Hypothalamus (tissue), 51 donors: ENCODE data around the gene CDK5RAP2.

Source experiments
- DNase-seq, 51 donors: peaks; one replicate each; lab custom pipeline; 2025; lab: John Stamatoyannopoulos, UW

CDK5RAP2 gene

DNA sequence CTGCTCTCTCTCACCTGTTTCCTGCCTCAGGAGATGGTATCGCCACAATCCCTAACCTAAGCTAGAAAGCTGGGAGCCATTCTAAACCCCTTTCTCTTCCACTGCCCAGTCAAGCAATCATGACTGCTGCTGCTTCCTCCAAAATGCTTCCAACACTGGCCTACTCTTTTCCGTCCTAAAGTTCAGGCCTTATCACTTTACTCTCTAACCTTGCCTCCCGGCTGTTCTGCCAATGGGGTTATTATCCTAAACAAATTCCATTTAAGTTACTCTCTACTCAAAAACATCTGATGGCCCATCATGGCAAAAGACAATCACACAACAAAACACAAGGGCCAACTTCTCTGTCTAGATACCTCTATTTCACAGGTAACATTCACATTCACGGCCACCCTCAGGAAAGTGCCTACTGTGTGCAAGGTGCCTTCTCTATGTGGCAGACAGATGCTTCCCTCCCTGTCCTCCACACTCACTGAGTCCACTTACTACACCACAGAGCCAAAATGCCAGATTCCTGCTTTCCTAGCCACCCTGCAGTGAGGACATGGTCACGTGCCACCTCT, 168.0 kb downstream of the CDK5RAP2 start:
- no peak for DNase-seq

- no peak for DNase-seq
These were observed 169.0 kb downstream of the CDK5RAP2 start for GRCh38 chr9:120410925-120411501.

- no peak for DNase-seq
These were observed 171.2 kb downstream of the CDK5RAP2 start for GRCh38 chr9:120408680-120409258.

GRCh38 chr9:120405860-120406259, 174.1 kb downstream of the CDK5RAP2 start:
- DNase-seq, result no peak

GRCh38 chr9:120405134-120405533, 174.8 kb downstream of the CDK5RAP2 start:
- DNase-seq, result no peak

DNA sequence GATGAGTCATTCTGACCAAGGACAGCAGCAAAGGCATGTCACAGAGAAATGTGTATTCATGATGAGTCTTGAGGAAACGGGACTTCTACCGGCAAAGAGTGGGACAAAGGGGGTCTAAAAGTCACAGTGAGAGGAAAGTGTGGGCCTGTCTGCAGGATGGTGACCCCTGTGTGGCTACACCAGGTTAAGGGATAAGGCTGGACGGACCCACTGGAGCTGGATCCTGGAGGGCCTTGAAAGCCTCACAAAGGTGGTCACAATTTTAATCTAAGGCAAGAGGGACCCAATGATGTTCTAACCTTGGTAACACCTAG, 176.5 kb downstream of the CDK5RAP2 start:
- no peak for DNase-seq

DNA sequence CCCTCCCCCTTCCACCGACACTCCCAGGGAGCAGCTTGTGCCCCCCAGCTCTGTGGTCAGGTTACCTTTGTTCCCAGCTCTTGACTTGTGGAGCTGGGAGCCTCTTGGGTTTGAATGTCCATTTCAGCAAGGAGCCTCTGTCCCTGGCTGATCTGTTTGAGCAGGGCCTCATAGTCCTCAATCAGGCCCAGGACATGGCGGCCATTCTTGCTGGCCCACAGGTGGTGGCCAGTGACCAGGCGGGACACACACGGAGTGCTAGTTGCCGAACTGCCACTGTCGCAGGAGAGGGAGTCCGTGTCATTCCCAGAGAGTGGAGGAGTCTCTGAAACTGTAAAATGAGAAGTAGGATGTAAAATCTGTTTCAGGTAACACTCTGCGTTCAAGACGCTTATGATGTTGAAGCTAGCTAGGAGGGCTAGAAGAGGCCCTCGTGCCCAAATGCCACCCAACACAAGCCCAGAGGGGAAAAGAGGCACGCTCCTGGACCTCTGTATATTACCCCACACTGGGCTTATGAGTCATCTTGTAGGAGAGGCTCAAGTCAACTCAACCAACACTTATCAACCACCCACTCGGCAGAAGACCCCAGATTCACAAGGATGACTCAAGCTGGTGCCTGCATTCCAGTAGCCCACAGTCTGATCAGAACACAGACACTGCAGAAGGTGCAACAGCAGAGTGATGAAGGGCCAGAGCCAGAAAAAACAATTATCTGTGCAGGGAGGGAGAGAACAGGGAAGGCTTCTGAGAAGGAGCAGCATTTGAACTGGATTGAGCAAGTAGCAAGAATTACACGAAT, 177.0 kb downstream of the CDK5RAP2 start:
- peak in 2 of 51 donors; percentile 10 to 30 for DNase-seq

GRCh38 chr9:120399940-120400339, 180.0 kb downstream of the CDK5RAP2 start:
- no peak for DNase-seq

- DNase-seq, result no peak
These were observed 181.7 kb downstream of the CDK5RAP2 start for GRCh38 chr9:120398286-120398685.

- DNase-seq, result no peak
These were observed 182.5 kb downstream of the CDK5RAP2 start for GRCh38 chr9:120397453-120397852.

GRCh38 chr9:120396931-120397330, 183.0 kb downstream of the CDK5RAP2 start:
- DNase-seq, result no peak

DNA sequence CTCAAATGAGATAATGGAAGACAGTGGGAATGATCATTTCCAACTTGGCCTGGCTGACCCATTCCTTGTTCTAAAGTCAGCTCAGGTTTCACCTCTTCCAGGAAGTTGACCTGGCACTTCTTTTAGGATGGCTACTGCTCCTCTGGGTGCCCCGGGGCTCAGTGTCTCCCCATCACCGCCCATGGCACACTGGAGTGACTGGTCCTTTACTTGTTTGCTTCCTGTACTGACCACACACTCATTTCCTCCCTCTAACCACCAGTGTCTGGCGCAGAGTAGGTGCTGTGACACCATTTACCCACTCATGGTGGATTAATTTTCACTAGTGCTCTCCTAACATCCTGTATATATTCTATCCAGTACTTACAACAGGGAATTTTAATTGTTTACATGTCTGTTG, 183.5 kb downstream of the CDK5RAP2 start:
- no peak for DNase-seq

DNA sequence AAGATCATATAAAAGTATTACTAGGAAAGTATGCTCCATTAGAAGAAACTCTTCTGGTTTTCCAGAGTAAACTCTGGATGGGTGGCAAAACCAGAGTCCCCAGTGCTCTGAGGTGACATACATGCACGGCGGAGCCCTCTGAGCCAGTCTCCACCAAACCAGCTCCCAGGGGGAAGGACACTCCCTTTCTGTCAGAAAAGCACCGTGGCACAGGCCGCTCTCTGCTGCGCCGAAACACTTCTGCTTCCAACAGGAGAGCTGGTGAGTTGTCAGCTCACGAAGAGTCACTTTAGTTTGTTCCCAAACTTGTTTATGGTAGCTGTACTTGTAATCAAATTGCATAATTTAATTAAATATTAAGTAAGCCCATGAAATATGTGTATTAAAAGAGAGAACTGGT, 184.6 kb downstream of the CDK5RAP2 start:
- no peak for DNase-seq

DNA sequence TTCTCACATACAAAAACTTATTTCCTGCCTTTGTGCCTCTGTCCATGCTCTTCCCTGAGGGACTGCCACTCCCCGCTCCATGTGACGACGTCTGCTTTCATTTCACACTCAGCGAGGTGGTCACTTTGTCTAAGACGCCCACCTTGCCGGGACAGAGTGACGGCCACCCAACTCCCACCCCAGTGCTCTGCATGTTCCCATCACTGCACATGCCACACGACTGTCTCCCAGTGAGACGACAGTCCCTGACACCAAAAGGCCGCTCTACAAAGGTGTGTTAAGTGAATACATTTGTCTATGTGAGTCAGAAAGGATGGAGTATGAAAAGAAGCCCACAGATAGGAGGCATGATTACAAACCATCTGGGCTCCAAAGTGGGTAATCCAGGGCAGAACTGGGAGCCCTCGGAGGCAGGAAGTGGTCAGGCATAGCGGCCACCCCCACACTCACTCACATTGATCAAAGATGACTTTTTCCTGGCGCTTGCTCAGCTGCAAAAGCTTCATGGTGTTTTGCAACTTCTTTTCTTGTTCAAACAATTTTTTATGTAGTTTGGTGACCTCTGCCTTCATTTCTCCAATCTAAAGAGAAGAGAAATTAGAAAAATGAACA, 185.8 kb downstream of the CDK5RAP2 start:
- no peak for DNase-seq

- DNase-seq, result peak in 18 of 51 donors; percentile 8 to 65 (median 26)
These were observed 186.4 kb downstream of the CDK5RAP2 start for GRCh38 chr9:120393386-120394057.

DNA sequence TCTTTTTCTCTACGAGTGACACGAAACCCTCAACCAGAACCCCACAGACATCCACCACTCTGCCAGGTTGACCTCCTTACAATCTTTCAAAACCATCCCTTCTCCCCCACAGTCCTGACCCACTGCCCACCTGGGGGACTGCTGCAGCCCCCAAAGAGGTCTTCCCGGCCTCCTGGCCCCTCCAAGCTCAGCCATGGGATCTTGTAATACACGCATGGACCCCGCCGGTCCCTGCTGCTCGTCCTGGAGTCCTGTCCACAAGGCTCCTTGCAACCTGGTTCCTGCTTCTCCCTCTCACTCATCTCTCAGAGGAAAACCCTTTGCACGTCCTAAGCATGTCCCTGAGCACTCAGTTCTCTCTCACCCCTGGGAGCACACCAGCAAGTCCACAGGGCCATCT, 187.3 kb downstream of the CDK5RAP2 start:
- DNase-seq, result no peak

DNA sequence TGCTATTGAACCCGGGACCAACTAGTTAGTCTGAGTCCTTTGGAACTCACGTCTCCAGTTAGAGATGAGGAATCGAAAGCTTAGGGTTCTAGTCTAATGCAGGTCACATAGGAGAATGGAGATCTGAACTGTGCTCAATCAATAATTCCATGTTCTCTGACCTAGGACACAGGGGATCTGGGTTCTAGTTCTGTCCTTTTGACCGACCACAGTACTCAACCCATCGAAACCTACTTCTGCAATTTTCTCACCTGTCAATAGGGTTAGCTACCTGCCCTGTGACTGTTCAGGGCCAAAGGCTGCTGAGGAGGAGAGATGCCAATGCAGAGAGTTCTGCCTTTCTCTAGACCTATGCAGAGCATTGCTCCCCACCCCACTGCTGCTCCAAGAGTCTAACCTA, 187.7 kb downstream of the CDK5RAP2 start:
- DNase-seq, result no peak

DNA sequence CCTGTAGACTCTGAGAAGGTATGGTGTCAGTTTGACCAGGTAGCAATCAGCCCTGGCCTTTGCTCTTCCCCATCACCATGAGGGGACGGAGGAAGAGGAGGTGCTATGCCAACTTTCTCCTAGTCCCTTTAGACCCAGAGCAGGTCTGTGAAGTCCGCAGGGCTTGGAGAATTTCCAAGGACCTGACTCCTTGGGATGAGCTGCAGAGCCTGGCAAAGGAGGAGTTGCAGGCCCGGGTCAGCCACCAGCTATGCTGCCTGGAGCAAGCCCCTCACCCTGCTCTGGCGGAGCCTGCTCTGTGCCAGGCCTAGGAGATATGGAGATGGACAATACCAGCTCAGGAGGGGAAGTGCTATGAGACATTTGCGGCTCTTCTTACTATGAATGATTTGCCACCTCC, 188.3 kb downstream of the CDK5RAP2 start:
- DNase-seq, result no peak

DNA sequence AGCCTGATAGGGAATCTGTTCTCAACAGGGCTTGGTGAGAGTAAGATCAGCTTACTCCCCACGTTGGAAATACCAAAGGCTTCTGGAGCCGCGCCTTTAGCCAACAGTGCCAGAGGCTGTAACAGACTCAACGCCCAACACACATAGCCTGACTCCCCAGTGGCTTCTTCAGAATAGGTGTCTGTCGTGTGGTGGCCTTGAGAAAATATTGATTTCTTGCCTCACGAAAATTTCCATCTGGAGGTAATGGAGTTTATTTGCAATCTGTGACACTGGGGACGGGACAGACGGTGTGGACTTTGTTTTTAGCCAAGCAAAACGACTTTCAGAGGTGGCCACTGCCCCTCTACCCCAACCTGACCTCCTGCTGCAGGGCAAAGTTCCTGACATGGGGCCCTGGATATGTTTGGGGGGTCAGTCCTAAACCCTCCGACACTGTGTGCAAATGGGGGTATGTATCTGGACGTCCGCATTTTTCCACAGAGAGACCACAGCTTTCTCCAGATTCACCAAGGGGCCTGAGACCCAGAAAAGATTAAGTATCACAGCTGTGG, 189.3 kb downstream of the CDK5RAP2 start:
- no peak for DNase-seq

DNA sequence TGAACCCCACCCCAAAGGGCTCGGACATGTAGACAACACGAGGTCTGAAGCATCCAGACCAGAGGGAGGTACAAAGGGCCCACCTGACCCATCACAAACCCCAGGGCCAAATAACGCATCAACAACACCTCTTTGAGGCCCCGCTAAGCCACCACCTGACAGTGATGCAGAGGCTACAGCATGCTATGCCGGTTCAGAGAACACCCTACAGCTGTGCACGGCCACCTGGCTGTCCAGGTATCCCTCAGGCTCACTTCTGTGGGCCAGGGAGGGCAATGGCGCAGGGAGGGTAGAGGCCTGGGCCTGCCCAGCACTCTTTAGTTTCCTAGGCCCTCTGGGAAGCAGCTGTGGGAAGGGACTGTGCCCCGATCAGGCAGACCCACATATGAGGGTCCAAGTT, 190.1 kb downstream of the CDK5RAP2 start:
- no peak for DNase-seq

- no peak for DNase-seq
These were observed 190.7 kb downstream of the CDK5RAP2 start for GRCh38 chr9:120389300-120389699.
